ENCODE measurements around the gene TRIM52. TPM values are rescaled to one million over a fixed set of nuclear protein-coding genes. Genes with fewer than 3 reads are reported as not detected.
"Not testable (repeated sequence)": the region's sequence is repeated elsewhere in the genome, so short reads cannot be mapped to it uniquely, and the experiment has no call there.

Gene TRIM52
- polyA plus RNA-seq, 10 donors, result 7.9 to 28.1 (median 11.3) TPM

DNA sequence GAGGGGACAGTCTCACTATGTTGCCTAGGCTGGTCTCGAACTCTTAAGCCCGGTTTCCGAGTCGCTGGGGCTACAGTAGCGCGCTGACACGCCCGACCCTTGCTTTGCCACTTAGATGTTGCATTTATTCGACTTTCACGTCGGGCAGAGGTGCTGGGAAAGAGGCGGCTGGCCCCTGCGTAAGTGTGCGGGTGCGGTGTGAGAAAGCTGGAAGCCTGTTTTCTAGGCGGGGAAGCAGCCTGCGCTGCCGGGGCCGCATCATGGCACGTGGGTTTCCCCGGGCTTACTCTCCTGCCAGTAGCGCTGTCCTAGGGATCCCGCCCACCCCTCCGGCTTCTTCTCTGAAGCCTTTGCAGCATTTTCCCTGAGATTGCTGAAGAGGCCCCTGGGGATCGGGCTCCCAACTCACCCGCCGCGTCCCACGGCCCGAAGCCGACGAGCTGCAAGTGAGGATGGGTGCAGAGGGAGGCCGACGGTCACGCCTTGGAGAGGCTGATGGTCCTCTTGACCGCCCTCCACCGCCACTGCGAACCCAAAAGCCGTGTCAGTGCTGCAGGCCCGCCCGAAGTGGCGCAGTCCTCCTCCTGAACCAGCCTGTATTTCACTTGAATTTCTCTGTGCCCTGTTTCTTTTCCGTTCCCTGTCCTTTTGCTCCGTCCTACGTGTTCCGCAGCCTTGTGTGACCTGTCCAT, 43.7 kb downstream of the TRIM52 start:
- DNase-seq, result peak in 1 of 3 donors; percentile 80

DNA sequence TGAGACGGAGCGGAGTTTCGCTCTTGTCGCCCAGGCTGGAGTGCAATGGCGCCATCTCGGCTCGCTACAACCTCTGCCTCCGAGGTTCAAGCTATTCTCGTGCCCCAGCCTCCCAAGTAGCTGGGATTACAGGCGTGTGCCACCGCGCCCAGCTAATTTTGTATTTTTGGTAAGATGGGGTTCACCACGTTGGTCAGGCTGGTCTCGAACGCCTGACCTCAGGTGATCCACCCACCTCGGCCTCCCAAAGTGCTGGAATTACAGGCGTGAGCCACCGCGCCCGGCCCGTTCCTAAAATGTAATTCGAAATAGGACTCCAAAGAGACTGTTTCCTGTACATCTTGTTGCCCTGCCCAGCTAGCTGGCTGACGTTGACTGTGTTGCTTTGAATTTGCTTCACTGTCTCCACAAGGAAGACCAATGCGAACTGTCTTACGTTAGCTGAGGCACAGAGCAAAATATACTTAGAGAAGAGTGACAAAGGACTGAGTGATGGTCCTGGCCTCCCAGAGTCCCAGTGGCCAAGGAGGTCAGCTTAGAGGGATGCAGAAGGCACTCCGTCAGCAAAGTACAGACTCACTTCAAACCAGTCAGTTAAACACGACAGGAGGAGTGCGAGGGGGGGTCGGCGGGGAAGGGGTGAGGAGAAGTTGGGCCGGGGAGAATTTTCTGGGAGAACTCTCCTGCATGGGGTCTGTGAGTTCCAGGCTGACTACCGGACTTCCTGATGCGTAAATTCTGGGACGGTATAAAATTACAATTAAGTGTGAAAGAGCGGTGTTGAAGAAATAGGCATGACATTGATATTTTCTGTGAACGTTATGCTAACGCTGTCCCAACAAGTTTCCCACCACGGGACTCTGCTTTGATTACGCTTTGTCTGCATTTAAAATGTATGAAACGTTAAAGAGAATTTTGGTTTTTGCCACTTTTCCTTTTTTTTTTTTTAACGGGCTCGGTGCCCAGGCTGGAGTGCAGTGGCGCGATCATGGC, 44.6 kb downstream of the TRIM52 start:
- no peak for DNase-seq

DNA sequence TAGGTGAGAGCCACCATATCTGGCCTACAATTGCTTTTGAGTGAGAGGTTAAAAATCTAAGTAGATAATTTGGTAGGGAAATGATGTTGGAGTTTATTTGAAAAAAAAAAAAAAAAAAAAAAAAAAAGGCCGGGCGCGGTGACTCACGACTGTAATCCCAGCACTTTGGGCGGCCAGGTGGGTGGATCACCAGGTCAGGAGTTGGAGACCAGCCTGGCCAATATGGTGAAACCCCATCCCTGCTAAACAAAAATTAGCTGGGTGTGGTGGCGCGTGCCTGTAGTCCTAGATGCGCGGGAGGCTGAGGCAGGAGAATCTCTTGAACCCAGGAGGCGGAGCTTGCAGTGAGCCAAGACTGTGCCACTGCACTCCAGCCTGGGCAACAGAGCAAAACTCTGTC, 46.7 kb downstream of the TRIM52 start:
- DNase-seq, result not testable (repeated sequence)

DNA sequence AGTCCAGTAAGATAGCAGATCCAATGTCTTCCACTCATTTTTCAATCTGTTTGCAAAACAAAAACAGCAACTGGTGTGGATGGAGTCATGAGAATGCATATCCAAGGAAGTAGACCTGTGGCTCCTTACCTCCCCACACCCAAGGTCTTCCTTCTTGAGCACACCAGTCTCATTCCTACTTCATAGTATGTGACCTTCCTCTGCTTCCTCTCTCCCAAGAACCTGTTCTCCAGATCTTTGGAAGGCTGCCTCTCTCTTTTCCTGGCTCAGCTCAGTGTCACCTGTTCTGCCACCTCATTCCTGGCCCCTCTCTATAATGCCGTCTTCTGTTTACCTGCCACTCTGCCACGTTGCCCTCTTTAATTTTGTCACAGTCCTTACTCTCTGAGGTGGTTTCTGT, 48.0 kb downstream of the TRIM52 start:
- no peak for DNase-seq

DNA sequence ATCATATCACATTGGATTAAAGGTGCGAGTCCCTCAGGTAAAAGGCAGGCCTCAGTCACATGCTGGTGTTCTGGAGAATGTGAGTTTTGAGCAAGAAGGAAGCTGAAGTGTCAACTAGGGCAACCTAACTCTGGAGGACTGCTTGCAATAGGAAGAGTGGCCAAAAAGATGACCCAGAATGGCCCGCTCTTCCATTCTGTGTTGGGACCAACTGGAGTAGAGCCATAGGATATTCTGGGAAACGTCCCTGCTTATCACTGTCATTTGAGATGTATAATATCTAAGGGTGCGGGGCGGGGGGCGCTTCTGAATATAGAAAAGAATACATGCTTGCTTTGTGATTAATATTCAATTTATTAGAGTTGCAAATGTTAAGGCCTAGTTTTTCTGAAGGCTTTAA, 48.9 kb downstream of the TRIM52 start:
- no peak for DNase-seq

DNA sequence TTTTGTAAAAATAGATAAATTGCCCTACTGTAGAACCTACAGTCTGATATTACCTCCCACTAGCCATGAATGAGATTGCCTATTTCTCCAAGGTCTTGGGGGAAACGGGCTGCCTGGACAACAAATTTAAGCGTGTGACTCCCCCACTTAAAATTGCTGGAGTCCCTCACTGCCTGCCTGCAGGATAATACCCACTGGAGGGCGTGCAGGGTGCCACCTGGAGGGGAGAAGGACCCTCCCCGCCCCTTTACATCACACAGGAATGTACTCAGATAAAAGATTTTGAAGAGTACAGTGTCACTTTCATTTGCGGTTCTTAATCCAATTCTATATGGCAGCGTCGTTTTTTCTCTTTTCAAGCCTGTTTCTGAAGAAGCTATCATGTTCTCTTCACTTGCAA, 49.7 kb downstream of the TRIM52 start:
- no peak for DNase-seq

DNA sequence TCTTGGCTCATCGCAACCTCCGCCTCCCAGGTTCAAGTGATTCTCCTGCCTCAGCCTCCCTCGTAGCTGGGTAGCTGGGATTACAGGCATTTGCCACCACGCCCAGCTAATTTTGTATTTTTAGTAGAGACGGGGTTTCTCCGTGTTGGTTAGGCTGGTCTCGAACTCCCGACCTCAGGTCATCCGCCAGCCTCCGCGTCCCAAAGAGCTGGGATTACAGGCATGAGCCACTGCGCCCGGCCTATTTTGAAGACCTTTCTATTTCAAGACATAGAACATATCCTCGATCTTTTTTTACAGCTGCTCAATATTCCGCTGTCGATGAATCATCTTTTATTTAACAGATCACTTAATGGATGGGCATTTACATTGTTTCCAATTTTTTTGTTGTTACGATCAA, 50.2 kb downstream of the TRIM52 start:
- DNase-seq, result not testable (repeated sequence)

DNA sequence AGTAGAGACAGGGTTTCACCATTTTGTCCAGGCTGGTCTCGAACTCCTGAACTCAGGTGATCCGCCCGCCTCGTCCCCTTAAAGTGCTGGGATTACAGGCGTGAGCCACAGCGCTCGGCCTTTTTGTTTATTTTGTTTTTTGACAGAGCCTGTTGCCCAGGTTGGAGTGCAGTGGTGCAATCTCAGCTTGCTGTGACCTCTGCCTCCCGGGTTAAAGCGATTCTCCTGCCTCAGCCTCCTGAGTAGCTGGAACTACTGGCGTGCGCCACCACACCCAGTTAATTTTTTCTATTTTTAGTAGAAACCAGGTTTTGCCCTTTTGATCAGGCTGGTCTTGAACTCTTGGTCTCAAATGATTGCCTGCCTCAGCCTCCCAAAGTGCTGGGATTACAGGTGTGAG, 50.8 kb downstream of the TRIM52 start:
- not testable (repeated sequence) for DNase-seq

DNA sequence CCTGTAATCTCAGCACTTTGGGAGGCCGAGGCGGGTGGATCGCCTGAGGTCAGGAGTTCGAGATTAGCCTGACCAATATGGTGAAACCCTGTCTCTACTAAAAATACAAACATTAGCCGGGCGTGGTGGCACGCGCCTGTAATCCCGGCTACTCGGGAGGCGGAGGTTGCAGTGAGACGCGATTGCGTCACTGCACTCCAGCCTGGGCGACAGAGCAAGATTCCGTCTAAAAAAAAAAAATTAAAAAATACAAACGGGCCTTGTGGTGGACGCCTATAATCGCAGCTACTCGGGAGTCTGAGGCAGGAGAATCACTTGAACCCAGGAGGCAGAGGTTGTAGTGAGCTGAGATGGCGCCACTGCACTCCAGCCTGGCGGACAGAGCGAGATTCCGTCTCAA, 51.9 kb downstream of the TRIM52 start:
- DNase-seq, result not testable (repeated sequence)

DNA sequence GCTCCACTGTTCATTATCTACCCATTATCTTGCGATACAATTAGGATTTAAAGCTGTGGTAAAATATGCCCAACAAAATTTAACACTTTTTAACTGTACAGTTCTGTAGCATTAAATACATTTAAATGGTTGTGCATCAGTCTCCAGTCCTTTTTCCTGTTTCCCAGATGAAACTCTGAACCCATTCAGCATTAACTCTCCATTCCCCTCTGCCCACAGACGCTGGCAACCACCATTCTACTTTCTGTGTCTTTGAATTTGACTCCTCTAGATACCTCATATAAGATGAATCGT, 53.0 kb downstream of the TRIM52 start:
- no peak for DNase-seq

DNA sequence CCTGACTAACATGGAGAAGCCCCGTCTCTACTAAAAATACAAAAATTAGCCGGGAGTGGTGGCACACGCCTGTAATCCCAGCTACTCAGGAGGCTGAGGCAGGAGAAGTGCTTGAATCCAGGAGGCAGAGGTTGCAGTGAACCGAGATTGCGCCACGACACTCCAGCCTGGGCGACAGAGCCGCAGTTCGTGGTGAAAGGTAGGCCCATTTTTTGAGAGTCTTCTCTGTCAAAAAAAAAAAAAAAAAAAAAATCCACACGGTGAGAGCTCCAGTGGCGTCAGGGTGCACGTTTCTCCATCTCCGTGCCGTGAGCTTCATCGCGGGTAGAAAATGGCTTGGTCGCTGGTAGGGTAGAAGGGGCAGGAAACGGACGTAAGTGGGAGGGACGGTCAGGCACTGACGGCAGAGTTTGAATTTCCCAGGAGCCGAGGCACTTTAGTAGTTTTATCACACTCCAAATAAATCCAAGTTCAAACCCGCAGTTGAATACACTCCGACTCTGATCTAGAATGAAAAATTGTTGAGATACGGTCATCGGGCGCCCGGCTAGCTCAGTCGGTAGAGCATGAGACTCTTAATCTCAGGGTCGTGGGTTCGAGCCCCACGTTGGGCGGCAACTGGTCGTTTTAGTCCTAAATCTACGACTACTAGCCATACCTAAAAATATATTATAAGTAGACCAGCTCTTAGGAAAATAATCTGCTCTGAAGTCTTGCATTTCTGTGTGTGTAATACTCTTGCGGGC, 53.6 kb downstream of the TRIM52 start:
- peak; percentile 84 to 93 (median 91) for DNase-seq

DNA sequence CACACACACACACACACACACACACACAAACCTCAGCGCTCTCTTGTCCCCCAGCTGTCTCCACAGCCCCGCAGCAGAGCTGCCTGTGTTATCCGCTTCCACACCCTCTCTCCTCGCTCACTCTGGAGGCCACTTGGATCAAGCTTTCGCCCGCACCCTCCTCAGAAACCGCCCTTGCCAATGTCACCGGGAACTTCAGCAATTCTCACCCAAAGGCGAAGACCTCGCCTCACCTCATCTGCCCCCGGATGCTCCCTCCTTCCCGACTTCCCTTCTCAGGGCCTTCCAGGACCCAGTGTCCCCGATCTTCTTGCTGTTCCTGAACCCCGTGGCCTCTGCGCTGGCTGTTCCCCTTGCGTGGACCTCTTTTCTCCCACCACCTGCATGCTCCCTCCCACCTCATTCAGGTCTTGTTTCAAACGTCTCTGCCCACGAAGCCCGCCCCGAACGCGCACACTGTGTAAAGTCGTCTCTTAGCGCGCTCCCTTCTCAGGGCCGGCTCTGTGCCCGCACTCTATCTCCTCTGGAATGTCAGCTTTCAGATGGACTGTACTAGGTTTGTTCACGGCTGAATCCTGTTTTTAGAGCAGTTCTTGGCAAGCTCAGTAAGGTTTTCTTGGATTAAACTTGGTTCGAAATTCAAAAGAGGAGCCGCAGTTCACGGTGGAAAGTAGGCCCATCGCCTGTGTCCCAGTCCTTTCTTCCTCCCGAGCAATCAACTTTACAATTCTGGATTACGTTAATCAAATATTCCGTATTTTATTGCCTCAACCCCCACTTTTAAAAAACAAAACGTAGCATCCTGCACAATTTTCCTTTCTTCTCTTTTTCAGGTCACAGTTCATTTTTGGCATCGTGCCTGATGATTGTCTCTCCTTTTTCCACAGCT, 54.9 kb downstream of the TRIM52 start:
- peak in 1 of 3 donors; percentile 42 for DNase-seq

Other genes starting within 250 kb of the TRIM52 start
- gene BTNL9, start 220.9 kb downstream of the TRIM52 start, polyA plus RNA-seq (ENCODE audit: insufficient read length in 10 of 10), result 10 to 100 TPM in 6 of 10 donors, 1 to 10 TPM in 4; 6.6 to 34.0 (median 10.9) TPM
- not detected for gene OR2V1, start 130.0 kb downstream of the TRIM52 start, polyA plus RNA-seq (ENCODE audit: insufficient read length in 10 of 10)
- gene OR2V2, start 113.6 kb downstream of the TRIM52 start, polyA plus RNA-seq (ENCODE audit: insufficient read length in 10 of 10), result under 1 TPM in 1 of 10 donors, not detected in 9; 0.06 TPM
- gene TRIM7, start 55.9 kb downstream of the TRIM52 start, polyA plus RNA-seq (ENCODE audit: insufficient read length in 10 of 10), result 10 to 100 TPM in 7 of 10 donors, 1 to 10 TPM in 3; 5.8 to 21.7 (median 12.3) TPM
- 10 to 100 TPM; 14.6 to 20.0 (median 17.3) TPM for gene TRIM41, start 37.9 kb downstream of the TRIM52 start, polyA plus RNA-seq (ENCODE audit: insufficient read length in 10 of 10)
- gene RACK1, start 17.2 kb downstream of the TRIM52 start, polyA plus RNA-seq (ENCODE audit: insufficient read length in 10 of 10), result 1,000 to 10,000 TPM; 2,600 to 3,447 (median 3,231) TPM
- gene OR4F3, start 106.1 kb upstream of the TRIM52 start, polyA plus RNA-seq (ENCODE audit: insufficient read length in 10 of 10), result not detected